ENCODE measurements around the gene LRIG3.

The LRIG3 gene

GRCh38 chr12:58841058-58841798, 79.1 kb downstream of the LRIG3 start:
- DNase-seq, result no peak
- Histone ChIP-seq H3K4me3 (no peak overlapping the region), H3K9me3 (peaks cover 0 to 8% (median 0%) of the 10 kb centered on the region in 3 donors), H3K27me3 (peaks cover 0 to 2% of the 10 kb centered on the region in 2 donors), H3K36me3 (no peaks in the 10 kb centered on the region), H3K4me1 (no peaks in the 10 kb centered on the region), H3K27ac (no peak overlapping the region)
- intact Hi-C loops (cut with DNase I; ENCODE audit: low total_unique reads), result no loop called here
- no peak for TF ChIP-seq CTCF (IDR thresholded peaks at IDR 0.05)

GRCh38 chr12:58833853-58834252, 86.5 kb downstream of the LRIG3 start:
- no peak for TF ChIP-seq CTCF (IDR thresholded peaks at IDR 0.05)
- Histone ChIP-seq H3K9me3 (no peaks in the 10 kb centered on the region), H3K27ac (no peak overlapping the region), H3K4me1 (no peaks in the 10 kb centered on the region), H3K27me3 (no peaks in the 10 kb centered on the region), H3K36me3 (no peaks in the 10 kb centered on the region), H3K4me3 (no peak overlapping the region)
- intact Hi-C loops (cut with DNase I; ENCODE audit: low total_unique reads), result no loop called here
- no peak for DNase-seq

- no peak for TF ChIP-seq CTCF (IDR thresholded peaks at IDR 0.05)
- Histone ChIP-seq H3K4me1 (no peaks in the 10 kb centered on the region), H3K27ac (no peak overlapping the region), H3K36me3 (no peaks in the 10 kb centered on the region), H3K9me3 (no peaks in the 10 kb centered on the region), H3K27me3 (no peaks in the 10 kb centered on the region), H3K4me3 (no peak overlapping the region)
- DNase-seq, result no peak
- intact Hi-C loops (cut with DNase I; ENCODE audit: low total_unique reads), result no loop called here
Measured at GRCh38 chr12:58832920-58833319, 87.4 kb downstream of the LRIG3 start.
